Heart left ventricle (tissue), 16 donors: ENCODE results near the gene NUP160. TPM values are rescaled to one million over a fixed set of nuclear protein-coding genes. Genes with fewer than 3 reads are reported as not detected.

Source experiments
- ATAC-seq, 4 donors: fragments of 200-7000 bp; cut with Tn5 transposase; one replicate each; pipeline ENCODE4 v1.9.1; 2020 to 2022; ENCODE audit warnings: moderate library complexity in 4 of 4, mild to moderate bottlenecking in 3 of 4, moderate number of reproducible peaks in 1 of 4
- DNase-seq, 5 donors: peaks; one replicate each; pipeline ENCODE4 v3.0.0-alpha.2; 2020
- H3K27ac ChIP-seq, 12 donors: fragments of 200-600 bp; sonication (generic) in 4 of 12; one replicate each; pipeline versions ENCODE4 v1.5.0 to v1.8.0; 2016 to 2022; ENCODE audit warnings: mild to moderate bottlenecking in 2 of 12
- H3K27me3 ChIP-seq, 9 donors: fragments of 200-600 bp; sonication (generic) in 2 of 9; one replicate each; pipeline versions ENCODE4 v1.5.1 to v1.8.0; 2016 to 2022; ENCODE audit warnings: mild to moderate bottlenecking in 3 of 9
- H3K36me3 ChIP-seq, 9 donors: fragments of 200-600 bp; sonication (generic) in 2 of 9; one replicate each; pipeline versions ENCODE4 v1.5.0 to v1.8.0; 2018 to 2022; ENCODE audit warnings: mild to moderate bottlenecking in 2 of 9
- H3K4me1 ChIP-seq, 12 donors: fragments of 200-600 bp; sonication (generic) in 4 of 12; one replicate each; pipeline versions ENCODE4 v1.5.0 to v1.8.0; 2016 to 2022; ENCODE audit warnings: mild to moderate bottlenecking in 3 of 12
- H3K4me3 ChIP-seq, 12 donors: fragments of 200-600 bp; sonication (generic) in 4 of 12; one replicate each; pipeline versions ENCODE4 v1.5.0 to v1.8.0; 2017 to 2022; ENCODE audit warnings: mild to moderate bottlenecking in 9 of 12, moderate library complexity in 4 of 12
- H3K9me3 ChIP-seq, 12 donors: fragments of 200-600 bp; sonication (generic) in 4 of 12; one replicate each; pipeline versions ENCODE4 v1.5.0 to v1.8.0; 2016 to 2022; ENCODE audit warnings: mild to moderate bottlenecking in 1 of 12
- POLR2A ChIP-seq, 2 donors: fragments of 450-650 bp; IDR thresholded peaks; one replicate each; pipeline ENCODE4 v1.6.1; 2017; ENCODE audit warnings: antibody characterized with exemption in 2 of 2, mild to moderate bottlenecking in 2 of 2, moderate library complexity in 2 of 2
- WGBS, 4 donors: extraction: QIAGEN DNeasy Blood & Tissue Kit in 2 of 4; methylation state at CpG; one replicate each; pipeline versions ENCODE4 v1.1.5 to v1.1.7; 2013 to 2018; 5-methylcytosine and 5-hydroxymethylcytosine counted together
- intact Hi-C, 10 donors: fragments of 100-400 bp; cut with DNase I; formaldehyde crosslinking; loops; one replicate each; pipeline versions ENCODE4 v1.11.1 to v1.14.2; 2022
- polyA plus RNA-seq, 2 donors: library from polyadenylated mRNA; stranded (reverse); fragments of 200-250 nt; gene quantifications; one replicate each; pipeline ENCODE4 v1.2.3, GENCODE V29; 2013
- total RNA-seq, 9 donors: library from RNA; depleted of rRNA in 2 of 9; stranded (reverse); fragments of >200 nt in 2 of 9; fragmentation: NEBNext Ultra II Directional in 3 of 9; extraction: Animal tissue kit (Norgen Biotek cat#: 25700) in 3 of 9; gene quantifications; one replicate each; pipeline versions ENCODE4 v1.1.0 to v1.2.4, GENCODE V29; 2016 to 2023
- TF ChIP-seq, protein P1 (sequence below), 12 donors: fragments of 200-600 bp; sonication (generic) in 4 of 12; IDR thresholded peaks; one replicate each; pipeline versions ENCODE4 v1.5.0 to v1.8.0; 2018 to 2022; ENCODE audit warnings: antibody characterized with exemption in 12 of 12, mild to moderate bottlenecking in 5 of 12
- donor health status: ischemic (EF 13 %, LVEDD 7.1; RV severe dilation, severe dysfunction).
- donor health status: healthy with polysubstance abuse.
- donor health status: DM: no; HTN: yes; CAD: no.
- donor health status: DM: no; HTN: no; CAD: no.
- donor health status: ischemic (EF 25% LVEDD 6.9; RV normal size, moderate dysfunction).
- donor health status: ischemic (EF 25% LVEDD 5.7; RV mildly dilated, moderate dysfunction).
- donor health status: healthy.
- donor health status: DM: yes; HTN: yes; CAD: no.
- donor health status: ischemic (EF 35%, LVEDD 5.7; RV mildly dilated, moderate dysfunction).
- donor health status: nonischemic (EF 11% LVEDD 7.7; RV severe dilation, severe dysfunction).
- donor health status: DM: yes; HTN: yes; CAD: no.
- donor health status: PGD.
- donor health status: ischemic (EF 29% LVEDD 5.4; RV normal size, mild dysfunction).
- donor health status: nonischemic (EF 23%, LVEDD 6.1; RV moderate dilation, normal function).

NUP160 gene
- total and polyA plus RNA-seq, 11 donors: 9.4 to 19.7 (median 13.7) TPM

DNA sequence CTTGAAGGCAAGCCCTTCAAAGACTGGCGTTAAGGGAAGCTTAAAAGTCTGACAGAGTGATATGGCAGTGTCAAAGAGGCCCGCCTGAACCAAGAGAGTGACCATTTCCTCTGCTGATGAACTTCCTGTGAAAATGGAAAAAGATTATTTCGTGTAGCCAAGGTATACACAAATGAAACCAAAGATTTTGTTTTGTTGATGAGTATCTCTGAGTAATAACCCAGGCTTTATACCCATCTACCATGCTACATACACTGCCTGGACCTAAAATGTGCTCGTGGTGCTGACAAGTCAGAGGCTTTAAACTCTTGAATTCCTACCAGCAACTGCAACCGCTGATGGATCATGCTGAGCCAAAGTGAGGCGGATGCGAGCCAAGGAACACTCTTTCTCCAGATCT is 60.0 kb downstream of the NUP160 start:
- H3K27ac ChIP-seq: no peak overlapping the region
- no peaks in the 10 kb centered on the region for H3K9me3 ChIP-seq
- 76 to 84% (median 80%) methylated on average over 7 of the region's 7 CpGs for WGBS, 4 donors
- no peak overlapping the region for H3K4me3 ChIP-seq
- intact Hi-C loops: no loop called here
- H3K36me3 ChIP-seq: peaks cover 0 to 100% (median 95%) of the 10 kb centered on the region in 9 donors
- TF ChIP-seq POLR2A (IDR thresholded peaks at IDR 0.05): no peak
- TF ChIP-seq, protein P1, sequence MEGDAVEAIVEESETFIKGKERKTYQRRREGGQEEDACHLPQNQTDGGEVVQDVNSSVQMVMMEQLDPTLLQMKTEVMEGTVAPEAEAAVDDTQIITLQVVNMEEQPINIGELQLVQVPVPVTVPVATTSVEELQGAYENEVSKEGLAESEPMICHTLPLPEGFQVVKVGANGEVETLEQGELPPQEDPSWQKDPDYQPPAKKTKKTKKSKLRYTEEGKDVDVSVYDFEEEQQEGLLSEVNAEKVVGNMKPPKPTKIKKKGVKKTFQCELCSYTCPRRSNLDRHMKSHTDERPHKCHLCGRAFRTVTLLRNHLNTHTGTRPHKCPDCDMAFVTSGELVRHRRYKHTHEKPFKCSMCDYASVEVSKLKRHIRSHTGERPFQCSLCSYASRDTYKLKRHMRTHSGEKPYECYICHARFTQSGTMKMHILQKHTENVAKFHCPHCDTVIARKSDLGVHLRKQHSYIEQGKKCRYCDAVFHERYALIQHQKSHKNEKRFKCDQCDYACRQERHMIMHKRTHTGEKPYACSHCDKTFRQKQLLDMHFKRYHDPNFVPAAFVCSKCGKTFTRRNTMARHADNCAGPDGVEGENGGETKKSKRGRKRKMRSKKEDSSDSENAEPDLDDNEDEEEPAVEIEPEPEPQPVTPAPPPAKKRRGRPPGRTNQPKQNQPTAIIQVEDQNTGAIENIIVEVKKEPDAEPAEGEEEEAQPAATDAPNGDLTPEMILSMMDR (IDR thresholded peaks at IDR 0.05): no peak
- ATAC-seq: no peak
- DNase-seq: no peak
- H3K27me3 ChIP-seq: no peaks in the 10 kb centered on the region
- H3K4me1 ChIP-seq: peaks cover 0 to 43% (median 13%) of the 10 kb centered on the region in 12 donors

GRCh38 chr11:47786373-47786772 is 61.8 kb downstream of the NUP160 start:
- peak; percentile 82 to 86 (median 84) for ATAC-seq
- peak; percentile 69 to 88 (median 76) for DNase-seq

GRCh38 chr11:47784785-47785381 is 63.3 kb downstream of the NUP160 start:
- H3K36me3 ChIP-seq: peaks cover 0 to 100% (median 97%) of the 10 kb centered on the region in 9 donors
- DNase-seq (no peak), ATAC-seq (peak; percentile 9 to 42 (median 28))
- 50 to 68% (median 62%) methylated on average over 4 of the region's 4 CpGs for WGBS, 4 donors
- H3K9me3 ChIP-seq: no peaks in the 10 kb centered on the region
- TF ChIP-seq POLR2A (IDR thresholded peaks at IDR 0.05): no peak
- TF ChIP-seq, protein P1 (IDR thresholded peaks at IDR 0.05): no peak
- H3K27me3 ChIP-seq: no peaks in the 10 kb centered on the region
- peak overlapping the region; percentile 13 to 78 (median 60) for H3K27ac ChIP-seq
- intact Hi-C loops: no loop called here
- H3K4me3 ChIP-seq: no peak overlapping the region
- H3K4me1 ChIP-seq: peaks cover 0 to 34% (median 9%) of the 10 kb centered on the region in 12 donors

More at GRCh38 chr11:47786373-47786772, 61.8 kb downstream of the NUP160 start:
- peak overlapping the region in 11 of 12 donors; percentile 5 to 78 (median 60) for H3K27ac ChIP-seq
- H3K36me3 ChIP-seq: peaks cover 0 to 100% (median 97%) of the 10 kb centered on the region in 9 donors
- intact Hi-C loops: no loop called here
- H3K4me3 ChIP-seq: no peak overlapping the region
- WGBS, 4 donors: 31 to 46% (median 39%) methylated on average over 2 of the region's 2 CpGs
- no peaks in the 10 kb centered on the region for H3K9me3 ChIP-seq
- H3K27me3 ChIP-seq: no peaks in the 10 kb centered on the region
- H3K4me1 ChIP-seq: peaks cover 0 to 34% (median 9%) of the 10 kb centered on the region in 12 donors
- TF ChIP-seq, protein P1 (IDR thresholded peaks at IDR 0.05): no peak
- TF ChIP-seq POLR2A (IDR thresholded peaks at IDR 0.05): no peak

GRCh38 chr11:47783087-47783610 is 65.0 kb downstream of the NUP160 start:
- no peak for ATAC-seq
- no peak for DNase-seq
- H3K4me3 ChIP-seq: no peak overlapping the region
- H3K36me3 ChIP-seq: peaks cover 0 to 100% (median 96%) of the 10 kb centered on the region in 9 donors
- 66 to 73% (median 69%) methylated on average over 2 of the region's 2 CpGs for WGBS, 4 donors
- H3K27ac ChIP-seq: peak overlapping the region in 10 of 12 donors; percentile 2 to 78 (median 61)
- peaks cover 0 to 48% (median 10%) of the 10 kb centered on the region in 12 donors for H3K4me1 ChIP-seq
- TF ChIP-seq POLR2A (IDR thresholded peaks at IDR 0.05): no peak
- TF ChIP-seq, protein P1 (IDR thresholded peaks at IDR 0.05): no peak
- H3K9me3 ChIP-seq: no peaks in the 10 kb centered on the region
- intact Hi-C loops: no loop called here
- H3K27me3 ChIP-seq: no peaks in the 10 kb centered on the region
